NK-92 treated with Interleukin-12 subunit alpha and Interleukin-12 subunit beta, amount 100 ng/mL, for 24 hours (cell line): Measurements from ENCODE around the gene IFITM5.

Experiments
- DNase-seq: peaks from one replicate; lab custom pipeline; 2025; lab: John Stamatoyannopoulos, UW

Gene IFITM5

DNA sequence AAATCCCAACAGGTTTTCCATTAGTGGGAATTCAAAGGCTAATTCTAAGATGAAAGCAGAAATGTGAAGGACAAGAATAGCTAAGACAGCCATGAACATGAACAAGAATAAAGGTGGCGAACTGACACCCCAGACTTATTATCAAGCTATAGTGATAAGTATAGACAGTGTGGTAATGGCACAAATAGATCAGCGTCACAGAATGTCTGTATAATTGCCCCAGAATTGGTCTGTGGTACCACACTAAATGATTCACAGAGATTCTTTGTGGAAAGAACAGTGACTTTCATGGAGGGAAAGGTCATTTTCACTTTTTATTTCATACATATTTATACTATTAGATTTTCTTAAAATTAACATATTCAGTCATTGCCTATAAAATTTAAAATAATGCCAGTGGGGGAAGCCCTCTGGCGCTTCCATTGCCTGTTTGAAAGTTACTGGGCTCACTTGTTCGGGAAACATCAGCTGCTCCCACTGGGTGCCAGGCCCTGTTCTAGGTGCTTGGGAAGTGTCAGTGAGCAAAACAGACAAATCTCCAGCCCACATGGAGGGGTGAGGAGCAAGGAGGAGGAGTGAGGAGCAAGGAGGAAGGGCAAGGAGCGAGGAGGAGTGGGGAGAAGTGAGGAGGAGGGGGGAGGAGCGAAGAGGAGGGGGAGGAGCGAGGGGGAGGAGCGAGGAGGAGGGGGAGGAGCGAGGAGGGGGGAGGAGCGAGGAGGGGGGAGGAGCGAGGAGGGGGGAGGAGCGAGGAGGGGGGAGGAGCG, 32.5 kb downstream of the IFITM5 start:
- DNase-seq = no peak

GRCh38 chr11:261624-262023, 37.7 kb downstream of the IFITM5 start:
- no peak for DNase-seq

DNA sequence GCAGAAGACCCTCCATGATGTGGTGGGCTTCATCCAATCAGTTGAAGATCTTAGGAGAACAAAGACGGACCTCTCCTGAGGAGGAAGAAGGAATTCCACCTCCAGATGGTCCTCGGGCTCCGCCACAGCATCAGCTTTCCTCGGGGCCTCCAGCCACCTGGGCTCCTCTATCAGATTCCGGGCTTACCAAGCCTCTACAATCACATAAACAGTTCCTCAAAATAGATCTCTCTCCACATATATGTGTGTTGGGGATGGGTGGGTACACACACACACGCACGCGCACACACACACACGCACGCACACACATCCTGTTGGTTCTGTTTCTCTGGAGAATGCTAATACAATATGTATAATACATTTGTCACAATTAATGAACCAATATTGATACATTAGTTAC, 39.9 kb downstream of the IFITM5 start:
- DNase-seq = no peak

- no peak for DNase-seq
Measured at GRCh38 chr11:257766-258493, 41.4 kb downstream of the IFITM5 start.

DNA sequence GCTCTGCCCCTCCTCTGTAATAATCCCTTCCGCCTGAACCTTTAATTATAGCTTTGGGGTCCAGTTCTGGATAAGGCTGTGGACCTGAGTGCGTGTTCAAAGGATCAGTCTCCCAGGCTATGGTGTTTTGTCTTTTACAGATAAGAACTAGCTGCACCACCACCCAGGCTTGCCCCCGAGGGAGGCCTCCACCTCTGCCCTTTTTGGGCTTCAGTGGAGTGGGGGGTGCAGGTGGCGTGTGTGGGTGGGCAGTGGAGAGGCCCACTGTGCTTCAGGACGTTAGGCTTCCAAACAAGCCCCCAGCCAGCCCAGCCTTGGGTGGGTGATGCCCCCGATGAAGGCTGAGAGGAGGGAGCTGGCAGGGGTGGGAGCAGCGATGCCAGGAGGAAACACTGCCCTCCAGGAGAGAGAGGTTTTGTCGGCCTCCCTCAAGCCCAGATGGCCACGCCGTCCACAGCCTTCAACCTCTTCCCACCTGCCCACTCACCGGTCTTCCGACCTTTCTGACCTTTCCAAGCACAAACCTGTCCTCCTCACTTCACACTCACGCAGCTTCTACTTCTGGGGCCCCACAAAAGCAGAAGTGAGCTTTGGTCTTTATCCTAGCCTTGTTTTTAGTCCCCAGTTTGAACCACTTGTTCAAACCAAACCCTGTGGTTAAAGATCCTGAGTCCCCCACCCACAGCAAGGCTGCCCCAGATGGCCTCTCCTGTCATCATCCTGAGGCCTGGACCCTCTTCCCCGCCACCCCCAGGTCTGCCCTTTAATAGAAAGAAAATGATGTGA, 42.2 kb downstream of the IFITM5 start:
- no peak for DNase-seq

GRCh38 chr11:255816-256215, 43.5 kb downstream of the IFITM5 start:
- DNase-seq = no peak

DNA sequence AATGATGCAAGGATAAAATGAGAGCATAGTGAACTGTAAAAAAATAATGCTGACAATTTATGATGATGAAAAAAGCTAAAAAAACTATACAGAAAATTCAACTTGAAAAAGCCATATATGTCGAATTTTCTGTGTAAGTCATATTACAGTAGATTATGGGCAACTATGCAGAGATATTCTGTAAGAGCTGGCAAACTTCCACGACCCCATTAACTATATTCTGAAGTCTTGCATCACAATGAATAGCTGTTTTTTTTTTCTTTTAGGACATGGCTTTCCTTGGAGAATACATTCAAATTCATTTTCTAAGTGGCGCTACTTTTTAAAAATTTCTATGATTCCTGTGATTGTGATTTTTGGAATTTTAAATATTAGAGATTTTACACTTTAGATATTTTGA, 44.1 kb downstream of the IFITM5 start:
- no peak for DNase-seq

- no peak for DNase-seq
Measured at GRCh38 chr11:253886-254270, 45.4 kb downstream of the IFITM5 start.

DNA sequence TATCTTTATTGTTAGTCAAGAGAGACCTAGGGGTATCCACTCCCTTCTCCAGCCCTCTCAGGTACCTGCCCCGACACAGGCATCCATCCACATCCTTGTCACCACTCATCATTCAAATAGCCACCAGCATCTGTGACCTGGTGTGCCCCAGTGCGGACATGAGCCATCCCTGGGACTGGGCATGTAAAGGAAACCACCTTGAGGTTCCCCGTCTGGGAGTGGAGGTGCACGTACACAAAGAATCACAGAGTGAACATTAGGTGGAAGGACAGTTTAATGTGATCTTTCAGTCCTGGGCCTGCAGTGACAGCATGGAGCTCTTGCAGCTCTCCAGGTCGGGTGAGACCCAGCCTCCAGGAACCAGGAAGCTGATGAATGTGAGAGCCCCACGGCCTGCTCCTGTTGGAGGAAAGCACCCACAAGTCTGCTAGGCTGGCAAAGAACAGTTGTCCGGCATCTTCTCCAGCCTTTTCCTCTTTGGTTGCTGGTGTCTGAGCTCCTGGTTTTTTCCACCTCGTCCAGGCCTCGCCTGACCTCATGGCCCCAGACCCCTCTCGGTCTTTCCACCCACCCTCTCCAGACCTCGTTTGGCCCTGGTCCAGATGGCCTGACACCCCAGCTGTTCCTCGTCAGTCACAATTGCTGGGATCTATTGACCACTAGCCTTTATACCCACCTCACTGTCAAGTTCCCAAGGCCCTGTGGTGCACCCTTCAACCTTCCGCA, 46.0 kb downstream of the IFITM5 start:
- no peak for DNase-seq

- DNase-seq = no peak
Measured at GRCh38 chr11:252666-253065, 46.7 kb downstream of the IFITM5 start.

DNA sequence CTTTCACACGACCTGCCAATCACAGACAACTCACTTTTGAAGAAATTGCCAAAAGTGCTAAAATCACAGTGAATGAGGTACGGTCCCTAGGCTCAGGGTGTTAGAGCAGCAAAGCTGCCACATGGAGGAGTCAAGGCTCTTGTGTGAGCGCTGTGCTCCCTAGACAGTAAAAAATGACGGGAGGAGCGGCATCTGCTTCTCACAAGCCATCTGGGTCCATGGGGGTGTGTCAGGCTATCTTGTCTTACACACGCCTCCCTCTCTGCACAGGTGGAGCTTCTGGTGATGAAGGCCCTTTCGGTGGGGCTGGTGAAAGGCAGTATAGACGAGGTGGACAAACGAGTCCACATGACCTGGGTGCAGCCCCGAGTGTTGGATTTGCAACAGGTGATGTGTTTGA, 47.8 kb downstream of the IFITM5 start:
- DNase-seq = no peak

DNA sequence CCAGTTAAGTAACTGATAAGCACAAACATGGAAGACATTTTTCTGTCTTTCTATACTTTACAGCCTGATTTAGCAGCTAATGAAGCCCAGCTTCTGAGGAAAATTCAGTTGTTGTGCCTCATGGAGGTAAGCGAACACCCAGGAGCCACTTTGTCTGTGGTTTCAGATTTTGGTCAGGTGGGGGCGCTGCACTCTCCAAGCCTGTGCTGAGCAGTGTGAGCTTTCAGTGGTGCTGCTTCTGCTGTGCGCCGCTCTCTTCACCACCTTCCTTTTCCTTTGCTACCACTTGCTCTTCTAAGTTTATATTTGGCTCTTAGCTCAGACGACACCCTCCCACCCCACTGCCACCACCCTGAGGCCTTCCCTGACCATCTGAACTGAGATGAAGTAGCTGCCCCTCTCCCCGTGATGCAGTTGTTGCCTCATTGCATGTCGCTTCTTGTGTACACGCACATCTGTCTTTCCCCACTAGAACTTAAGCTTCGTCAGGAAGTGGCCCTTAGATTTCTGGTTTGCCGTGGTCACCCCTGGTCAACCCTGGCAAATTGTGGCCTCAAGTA, 48.5 kb downstream of the IFITM5 start:
- DNase-seq = no peak

DNA sequence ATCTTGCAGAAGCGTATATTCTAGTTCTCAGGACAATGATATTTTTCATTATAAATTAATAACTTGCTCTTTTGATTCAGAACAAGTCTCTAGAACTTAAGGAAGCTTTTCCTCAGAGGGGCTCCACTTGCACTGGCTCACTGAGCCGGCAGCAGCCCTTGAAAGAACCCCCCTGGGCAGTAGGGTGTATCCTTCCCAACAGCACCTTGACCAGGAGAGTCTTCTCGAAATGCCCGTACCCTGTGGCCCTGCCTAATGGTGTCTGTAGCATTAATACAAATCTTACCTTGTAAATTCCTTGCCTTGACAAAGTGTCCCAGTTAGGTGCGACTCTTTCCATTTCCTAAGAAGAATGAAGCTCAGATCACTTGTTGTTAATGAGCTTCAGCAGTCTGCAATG, 49.1 kb downstream of the IFITM5 start:
- DNase-seq = no peak

DNA sequence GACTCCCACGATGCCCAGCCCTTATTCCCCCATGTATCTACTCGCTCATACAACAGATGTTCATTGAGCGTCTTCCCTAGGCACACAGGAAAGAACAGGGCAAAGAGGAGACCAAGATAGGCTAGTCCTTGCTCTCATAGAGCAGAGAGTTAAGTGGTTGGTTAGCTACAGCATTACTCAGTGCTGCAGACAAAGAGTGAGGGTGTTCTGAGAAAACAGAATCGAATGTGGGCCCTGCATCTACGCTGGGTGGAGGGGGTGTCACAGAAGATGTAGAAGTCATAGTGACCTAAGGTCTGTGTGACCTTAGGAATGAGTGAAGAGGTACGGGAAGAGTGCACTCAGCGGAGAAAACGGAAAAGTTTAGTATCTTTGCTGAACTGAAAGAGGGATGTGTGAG, 50.3 kb downstream of the IFITM5 start:
- no peak for DNase-seq
